T-helper 22 cell (primary cell): ENCODE data around the gene SLC33A1.
"Not testable (repeated sequence)": the region's sequence is repeated elsewhere in the genome, so short reads cannot be mapped to it uniquely, and the experiment has no call there.

Experiments used
- DNase-seq: peaks from one replicate; pipeline ENCODE4 v3.0.0-alpha.2; 2020; ENCODE audit warnings: low read depth

Gene SLC33A1

DNA sequence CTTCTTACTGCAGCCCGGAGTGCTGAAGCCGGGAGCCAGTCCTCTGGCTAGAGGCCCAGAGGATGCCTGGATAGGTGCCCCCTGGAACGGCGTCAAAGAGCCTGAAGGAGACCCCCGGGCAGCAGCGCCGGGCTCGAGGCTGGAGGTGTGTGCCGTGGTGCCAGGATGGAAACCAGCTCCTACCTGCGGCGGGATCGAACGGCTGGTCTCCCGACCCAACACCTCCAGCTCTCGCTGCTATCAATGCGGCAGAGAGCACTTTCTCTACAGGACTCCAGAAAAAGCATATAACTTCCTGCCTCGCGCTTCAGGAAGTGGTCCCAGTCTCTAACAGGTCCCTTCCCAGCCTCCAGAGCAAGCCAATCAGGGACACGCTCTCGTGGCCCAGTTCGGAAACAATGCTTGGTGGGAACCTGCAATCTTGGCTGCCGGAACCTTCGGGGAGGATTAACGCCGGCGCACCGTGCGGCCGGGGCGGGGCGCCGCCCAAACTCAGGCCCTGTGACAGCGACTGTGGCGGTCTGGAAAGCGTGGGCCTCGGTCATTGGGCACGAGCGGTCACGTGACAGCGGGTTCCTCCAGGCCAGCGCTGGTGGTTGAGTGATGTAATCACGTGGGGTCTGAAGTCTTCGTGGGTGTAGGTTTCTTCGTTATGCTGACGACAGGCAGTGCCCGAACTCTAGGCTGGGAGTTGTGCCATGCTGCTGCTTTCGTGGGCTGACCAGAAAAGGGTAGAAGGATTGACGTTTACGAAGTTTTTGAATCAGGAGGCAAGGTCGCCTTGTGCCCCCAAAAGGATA, at the start of gene SLC33A1:
SLC33A1 (minus strand) TSS at position 287 of the 800 bp plus-strand sequence. CDS start 430 bp downstream, outside the sequence.
- DNase-seq = peak; percentile 99

DNA sequence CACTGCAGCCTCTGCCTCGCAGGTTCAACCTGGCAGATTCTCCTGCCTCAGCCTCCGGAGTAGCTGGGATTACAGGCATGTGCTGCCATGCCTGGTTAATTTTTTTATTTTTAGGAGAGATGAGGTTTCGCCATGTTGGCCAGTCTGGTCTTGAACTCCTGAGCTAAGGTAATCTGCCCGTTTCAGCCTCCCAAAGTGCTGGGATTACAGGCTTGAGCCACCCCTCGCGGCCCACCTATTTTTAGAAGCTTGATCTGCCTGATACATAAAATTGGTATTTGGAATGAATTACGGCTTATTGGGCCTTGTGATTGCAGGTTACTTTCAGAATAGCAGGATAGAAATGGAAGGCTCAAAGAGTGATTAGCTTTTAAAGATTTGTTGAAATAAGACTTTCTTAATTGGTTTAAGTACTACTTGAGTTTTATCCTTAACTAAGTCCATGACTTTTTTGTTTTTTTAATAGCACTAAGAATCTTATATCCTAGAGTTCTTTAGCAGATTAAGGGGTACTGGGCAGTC, 41.2 kb upstream of the SLC33A1 start:
- DNase-seq = no peak

DNA sequence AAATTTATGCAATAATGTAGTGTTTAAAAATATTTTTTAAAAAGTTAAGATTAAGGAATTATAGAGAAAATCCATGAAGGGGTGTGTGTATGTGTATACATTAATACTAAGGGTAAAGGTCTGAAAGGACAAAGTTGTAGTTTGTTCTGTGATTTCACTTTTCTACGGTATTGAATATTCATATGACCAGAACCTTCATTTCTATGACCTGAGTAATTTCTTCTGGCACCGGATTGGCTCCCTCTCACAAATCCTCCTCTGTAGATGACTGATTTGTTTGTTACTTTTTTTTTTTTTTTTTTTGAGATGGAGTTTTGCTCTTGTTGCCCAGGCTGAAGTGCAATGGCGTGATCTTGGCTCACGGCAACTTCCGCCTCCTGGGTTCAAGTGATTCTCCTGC, 37.1 kb upstream of the SLC33A1 start:
- no peak for DNase-seq

DNA sequence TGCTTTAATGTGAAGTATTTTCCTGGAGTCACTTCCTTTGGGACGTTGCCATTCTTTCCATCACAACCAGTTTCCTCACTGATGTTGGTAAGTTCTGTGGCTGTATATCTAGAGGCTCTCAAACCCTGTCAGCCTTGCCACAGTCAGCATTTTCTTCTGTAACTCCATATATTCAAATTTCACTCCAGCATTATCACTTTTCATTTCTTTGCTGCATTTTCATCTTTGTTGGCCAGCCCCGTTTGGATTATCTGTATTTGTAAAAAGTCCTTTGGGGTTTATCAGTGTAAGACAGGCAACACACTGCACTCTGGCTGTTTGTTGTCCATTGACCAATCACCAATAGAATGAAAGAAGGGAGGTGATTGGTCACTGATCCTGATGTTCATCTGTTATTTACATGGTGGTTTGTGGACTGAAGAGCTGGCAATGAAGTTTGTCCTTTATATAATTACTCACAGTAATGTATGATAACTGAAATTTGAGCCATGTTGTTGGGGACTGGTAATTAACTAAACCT, 36.5 kb upstream of the SLC33A1 start:
- DNase-seq = no peak

DNA sequence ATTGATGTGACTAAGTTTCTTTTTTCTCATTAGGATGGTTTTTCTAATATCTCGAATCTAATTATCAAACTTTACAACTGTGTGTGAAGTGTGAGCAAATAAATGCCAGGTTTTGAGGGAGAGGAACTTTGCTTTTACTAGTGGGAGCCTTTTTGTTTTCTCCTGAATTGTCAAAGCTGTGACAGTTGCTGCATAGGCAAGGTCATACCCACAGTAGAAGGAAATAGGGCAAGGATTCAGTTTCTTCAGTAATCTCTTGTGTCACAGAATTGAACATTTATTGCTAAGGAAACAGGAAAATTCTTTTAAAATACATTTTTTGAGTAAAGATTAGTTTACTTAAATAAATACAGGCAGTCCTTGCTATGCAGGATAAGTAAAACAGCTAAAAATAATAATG, 35.7 kb upstream of the SLC33A1 start:
- no peak for DNase-seq

DNA sequence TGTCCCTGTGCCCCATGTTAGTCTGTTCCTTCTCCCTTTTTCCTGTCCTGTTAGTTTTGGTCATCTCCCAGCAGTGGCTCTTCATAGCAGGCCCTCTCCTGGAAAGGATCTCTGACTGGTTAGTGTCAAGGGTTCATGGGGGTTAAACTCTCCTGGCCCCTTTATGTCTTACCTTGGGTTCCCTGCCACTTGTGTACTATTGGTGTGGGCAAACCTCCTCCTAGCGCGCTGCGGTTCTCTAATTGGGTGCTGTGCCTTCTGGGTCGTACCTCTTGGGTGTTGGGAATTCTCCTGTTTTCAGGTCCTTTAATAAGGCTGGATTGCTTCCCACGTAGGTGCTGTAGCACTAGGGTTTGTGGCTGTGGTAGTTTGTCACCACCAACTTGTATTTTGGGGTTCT, 35.0 kb upstream of the SLC33A1 start:
- DNase-seq = no peak

DNA sequence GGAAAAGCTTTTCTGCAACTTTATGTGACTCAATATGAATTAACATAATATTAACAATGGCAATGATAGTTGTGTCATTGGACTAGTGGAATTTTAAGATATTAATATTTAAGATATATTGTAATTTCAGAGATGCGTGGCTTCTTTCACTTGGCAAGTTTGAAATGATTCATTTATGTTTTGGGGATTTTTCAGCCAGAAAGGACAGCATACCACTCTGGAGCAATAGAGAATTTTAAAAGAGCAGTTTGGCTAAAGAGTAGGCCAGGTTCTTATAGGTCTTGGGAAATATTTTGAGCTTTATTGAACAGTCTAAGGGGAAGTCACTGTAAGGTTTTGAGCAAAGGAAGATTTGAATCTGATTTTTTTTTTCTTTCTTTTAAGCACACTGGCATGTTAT, 32.7 kb upstream of the SLC33A1 start:
- DNase-seq = no peak

DNA sequence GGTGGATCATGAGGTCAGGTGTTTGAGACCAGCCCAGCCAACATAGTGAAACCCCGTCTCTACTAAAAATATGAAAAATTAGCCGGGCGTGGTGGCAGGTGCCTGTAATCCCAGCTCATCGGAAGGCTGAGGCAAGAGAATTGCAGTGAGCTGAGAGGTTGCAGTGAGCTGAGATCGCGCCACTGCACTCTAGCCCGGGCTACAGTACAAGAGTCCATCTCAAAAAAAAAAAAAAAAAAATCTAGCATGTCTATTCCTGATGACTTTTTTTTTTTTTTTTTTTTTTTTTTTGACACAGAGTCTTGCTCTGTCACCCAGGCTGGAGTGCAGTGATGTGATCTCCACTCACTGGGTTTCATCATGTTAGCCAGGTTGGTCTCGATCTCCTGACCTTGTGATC, 32.1 kb upstream of the SLC33A1 start:
- DNase-seq = not testable (repeated sequence)

DNA sequence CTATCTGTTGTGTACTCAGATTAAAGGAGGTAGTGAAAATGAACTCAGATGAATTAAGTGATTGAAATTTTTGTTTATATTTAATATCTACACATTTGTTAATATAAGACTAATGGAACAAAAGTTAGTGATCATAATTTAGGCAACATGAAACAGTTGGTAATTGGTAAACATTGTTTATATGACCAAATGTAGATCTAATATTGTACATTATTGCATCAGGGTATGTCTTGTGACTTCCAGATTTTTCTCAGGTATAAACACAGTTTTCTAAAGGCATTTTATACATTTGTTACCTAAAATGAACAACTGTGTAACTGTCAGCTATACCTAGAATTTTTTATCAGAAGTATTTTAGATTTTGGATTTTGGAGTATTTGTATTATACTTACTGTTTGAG, 31.1 kb upstream of the SLC33A1 start:
- DNase-seq = no peak

DNA sequence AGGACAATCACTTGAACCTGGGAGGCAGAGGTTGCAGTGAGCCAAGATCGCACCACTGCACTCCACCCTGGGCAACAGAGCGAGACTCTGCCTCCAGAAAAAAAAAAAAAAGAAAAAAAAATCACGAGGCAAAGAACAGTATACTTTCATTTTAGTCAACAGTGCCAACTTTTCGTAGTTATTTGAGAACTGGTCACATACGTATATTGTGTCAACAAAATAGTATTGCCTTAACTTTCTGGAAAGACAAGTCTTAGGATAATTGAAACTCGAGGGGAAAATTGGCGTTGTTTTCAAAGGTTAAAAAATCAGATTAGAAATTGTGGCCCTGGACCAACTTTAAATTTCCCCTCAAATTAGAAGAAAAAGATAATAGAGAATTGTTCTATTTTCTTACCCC, 30.1 kb upstream of the SLC33A1 start:
- DNase-seq = no peak

DNA sequence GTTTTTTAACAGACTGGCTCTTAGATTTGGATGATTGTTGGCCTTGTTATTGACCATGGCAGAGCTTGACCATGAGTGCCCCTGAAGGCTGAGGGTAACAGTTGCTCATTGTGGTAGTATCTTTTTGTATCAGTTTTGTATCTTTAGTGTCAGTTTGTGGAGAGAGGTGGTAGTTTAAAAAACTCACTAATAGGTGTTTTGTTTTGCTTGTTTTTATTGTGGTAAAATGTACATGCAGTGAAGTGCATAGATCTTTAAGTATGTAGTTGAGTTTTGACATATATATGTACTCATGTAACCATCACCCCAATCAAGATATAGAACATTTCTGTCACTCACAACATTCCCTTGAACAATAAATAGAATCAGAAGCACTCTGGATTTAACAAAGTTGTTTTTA, 26.1 kb upstream of the SLC33A1 start:
- no peak for DNase-seq

DNA sequence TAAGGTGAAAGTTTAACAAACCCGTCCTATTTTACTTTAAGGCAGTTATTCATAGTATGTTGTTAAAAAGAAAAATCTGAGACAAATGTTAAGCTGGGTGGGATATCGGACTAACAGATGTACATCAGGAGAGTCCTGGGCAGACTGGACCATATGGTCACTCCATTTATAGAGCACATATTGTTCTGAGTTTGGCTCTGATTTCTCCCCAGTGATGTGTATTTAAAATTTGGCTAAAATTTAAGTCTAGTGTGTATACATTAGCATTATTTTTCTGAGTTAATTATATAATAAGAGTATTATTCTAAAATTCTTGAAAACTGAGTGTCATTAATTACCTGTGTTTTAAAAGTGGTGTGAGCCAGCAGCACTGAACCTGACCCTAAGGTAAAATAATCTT, 22.3 kb upstream of the SLC33A1 start:
- DNase-seq = no peak

DNA sequence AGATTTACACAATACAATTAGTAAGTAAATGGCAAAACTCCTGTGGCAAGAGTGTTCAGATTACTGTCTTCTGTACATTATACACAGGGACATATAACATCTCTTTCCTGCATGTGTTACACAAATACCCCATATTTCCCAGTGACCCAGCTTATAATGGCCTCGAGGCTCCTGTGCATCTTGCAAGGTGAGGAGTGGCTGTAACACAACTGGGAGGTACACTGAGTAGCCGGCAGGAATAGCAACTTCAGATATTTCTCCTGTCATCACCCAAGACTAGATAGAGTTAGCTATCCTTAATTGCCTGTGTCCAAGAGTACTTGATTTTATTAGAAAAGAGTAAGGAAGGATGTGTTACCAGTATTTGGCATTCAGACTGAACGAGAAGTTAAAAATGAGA, 21.8 kb upstream of the SLC33A1 start:
- no peak for DNase-seq

DNA sequence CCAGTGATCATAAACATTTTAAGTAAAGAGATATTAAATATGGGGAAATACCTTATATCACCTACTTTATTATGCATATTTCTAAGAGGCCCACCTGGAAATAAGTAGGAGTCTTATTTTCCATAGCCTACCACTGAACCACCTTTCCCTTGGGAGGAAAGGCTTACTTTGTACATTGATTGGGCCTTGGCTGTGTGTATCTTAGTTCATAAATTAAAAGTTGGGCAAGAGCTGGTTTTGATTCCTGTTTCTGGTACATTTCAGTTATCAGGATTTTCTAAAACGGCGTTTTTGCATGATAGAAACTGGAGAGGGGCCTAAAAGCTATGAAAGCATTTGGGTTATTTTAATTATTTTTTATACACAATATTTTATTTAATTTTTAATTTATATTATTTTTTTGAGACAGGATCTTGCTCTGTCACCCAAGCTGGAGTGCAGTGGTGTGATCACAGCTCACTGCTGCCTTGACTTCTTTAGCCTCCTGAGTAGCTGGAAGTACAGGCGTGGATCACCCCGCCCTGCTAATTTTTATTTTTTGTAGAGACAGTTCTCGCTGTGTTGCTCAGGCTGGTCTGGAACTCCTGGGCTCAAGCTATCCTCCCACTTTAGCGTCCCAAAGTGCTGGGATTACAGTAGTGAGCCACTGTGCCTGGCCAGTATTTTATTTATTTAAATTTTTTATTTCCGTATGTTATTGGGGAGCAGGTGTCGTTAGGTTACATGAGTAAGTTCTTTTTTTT, 18.8 kb upstream of the SLC33A1 start:
- no peak for DNase-seq

DNA sequence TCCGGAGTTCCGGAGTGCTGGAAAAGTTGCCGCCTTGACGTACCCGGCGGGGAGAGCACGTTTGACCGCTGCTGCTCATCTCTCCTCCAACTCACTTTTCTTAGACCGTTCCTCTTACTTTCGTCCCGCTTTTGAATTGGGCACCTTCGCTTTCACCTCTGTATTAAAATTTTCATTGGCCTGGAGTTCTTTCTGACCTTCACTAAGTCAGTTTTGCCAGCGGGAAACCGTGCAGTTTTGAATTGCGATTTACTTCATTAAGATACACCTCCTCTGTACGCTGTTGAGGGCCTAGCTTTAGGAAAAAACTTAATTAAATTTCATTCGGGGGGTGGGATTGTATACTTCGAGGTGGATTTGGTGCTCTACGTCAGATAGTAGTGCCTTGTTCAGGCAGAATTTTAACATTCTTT, 17.5 kb upstream of the SLC33A1 start:
- no peak for DNase-seq

DNA sequence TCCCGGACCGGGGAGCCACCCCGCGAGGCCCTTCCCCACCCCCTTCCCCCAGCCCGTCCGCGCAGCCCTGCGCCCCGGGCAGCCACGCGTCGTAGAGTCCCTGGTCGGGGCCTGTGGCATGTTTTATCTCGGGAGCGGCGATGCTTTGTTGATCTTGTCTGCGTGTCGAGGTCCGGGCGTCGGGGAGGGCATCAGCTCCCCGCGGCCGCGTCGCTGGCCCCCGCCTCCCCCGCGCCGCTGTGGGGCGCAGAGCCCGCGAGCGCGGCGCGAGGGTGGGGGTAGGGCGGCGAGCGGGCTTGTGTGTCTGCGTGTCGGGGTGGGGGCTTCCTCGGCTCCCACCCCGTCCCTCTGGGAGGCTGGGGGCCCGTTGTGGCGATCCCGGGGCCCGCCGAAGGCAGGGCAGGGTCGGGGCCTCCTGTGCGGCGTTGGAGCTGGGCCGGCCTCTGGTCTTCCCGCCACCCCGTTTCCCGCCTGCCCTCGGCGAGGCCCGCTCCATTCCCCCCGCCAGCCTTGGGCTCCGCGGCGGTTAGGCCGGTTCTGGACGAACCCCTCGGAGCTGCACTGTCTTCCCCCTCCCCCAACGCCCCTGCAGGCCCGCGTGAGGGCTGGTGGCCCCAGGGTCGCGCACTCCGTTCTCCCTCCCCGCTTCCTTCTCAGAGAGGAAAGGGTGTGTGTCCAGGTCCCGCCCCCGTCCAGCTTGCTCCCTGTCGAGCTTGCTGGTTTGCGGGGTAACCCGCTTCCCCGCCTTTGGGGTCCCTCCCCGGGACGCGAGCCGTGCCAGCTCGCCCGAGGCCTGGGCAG, 16.9 kb upstream of the SLC33A1 start:
- DNase-seq = peak; percentile 35

DNA sequence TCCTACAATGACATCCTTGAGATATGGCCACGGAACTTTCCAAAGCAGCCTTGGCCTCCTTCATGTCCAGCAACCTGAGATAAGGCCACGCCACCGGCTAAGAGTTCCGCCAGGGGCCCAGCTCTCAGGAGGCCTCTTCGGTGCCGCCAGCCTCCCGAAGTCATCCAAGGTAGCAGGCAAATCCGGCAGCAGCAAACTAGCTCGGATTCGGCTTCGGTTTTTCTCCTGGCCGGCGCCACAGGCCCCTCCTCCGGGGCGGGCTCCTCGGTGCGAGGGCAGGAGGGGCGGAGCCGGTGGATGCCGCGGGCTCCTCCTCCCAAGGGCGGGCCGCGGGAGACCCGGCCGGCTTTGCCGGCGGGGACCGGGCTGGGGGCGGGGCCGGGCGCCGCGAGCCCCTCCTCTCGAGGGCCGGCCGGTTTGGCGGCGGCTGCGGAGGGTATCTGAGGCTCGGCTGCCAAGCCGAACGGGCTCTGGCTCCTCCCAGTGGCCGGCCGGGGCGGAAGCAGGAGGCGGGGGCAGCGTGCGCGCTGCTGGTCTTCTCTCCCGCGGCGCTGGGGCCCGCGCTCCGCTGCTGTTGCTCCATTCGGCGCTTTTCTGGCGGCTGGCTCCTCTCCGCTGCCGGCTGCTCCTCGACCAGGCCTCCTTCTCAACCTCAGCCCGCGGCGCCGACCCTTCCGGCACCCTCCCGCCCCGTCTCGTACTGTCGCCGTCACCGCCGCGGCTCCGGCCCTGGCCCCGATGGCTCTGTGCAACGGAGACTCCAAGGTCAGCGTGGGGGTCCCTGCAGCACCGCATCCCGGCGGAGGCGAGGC, 16.1 kb upstream of the SLC33A1 start, which contains the start of gene GMPS:
GMPS (plus strand) TSS at position 518 of the 812 bp plus-strand sequence; CDS start at position 739, 221 bp downstream.
- DNase-seq = peak; percentile 92

DNA sequence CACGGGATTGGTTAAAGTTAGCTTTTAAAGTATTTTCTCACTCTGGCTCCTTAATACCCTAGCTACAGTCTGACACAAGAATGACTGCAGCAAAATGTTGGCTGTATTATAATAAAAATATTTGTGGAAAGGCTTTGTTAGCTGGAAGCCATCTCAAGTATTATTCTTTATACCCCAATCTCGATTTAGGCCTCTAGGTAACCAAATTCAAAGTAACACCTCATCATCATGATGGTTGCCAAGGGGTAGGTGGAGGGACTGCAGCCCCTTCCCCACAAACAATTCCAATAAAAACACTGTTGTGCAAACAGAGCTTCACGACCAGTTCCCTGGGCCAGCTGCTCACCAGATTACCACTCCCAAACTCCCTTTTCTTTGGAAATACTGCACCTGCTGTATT, 15.5 kb upstream of the SLC33A1 start:
- no peak for DNase-seq

DNA sequence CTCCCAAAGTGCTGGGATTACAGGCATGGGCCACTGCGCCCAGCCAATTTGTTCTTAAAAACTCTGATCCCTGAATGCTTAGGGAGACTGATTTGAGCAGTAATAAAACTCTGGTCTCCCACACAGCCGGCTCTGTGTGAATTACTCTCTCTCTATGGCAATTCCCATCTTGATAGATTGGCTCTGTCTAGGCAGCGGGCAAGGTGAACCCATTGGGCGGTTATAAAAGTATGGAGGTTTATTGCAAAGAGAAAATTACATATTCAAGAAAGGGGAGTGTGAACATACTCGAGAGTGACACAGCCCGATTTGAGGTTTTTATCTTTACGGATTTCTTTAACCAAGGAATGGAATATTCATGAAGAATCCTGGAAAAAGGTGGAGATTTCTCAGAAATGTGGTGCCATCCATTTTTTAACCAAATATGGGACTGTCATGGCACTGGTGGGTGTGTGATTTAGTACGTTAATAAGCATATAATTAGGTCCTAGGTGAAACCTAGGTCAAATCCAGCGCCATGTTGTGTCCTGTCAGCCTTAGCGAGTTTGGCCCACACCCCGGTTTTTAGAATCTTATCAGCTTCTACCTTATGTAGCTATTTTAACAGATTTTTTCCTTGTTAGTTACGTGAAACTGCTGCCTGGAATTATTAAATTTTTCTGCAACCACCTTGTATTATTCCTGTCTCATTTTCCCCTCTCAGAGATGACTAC, 9.0 kb upstream of the SLC33A1 start:
- DNase-seq = no peak

DNA sequence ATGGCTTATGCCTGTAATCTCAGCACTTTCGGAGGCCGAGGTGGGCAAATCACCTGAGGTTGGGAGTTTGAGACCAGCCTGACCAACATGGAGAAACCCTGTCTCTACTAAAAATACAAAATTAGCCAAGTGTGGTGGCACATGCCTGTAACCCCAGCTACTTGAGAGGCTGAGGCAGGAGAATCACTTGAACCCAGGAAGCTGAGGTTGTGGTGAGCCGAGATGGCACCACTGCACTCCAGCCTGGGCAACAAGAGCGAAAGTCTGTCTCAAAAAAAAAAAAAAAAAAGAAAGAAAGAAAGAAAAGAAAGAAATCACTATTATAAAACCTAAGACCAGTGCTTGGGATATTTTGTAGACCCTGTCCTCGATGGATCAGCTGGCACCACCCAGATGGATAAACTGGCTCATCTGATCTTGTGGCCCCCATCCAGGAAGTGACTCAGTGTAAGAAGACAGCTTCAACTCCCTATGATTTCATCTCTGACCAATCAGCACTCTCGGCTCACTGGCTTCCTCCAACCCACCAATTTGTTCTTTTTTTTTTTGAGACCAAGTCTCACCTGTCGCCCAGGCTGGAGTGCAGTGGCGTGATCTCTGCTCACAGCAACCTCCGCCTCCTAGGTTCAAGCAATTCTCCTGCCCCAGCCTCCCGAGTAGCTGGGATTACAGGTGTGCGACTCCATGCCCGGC, 8.2 kb upstream of the SLC33A1 start:
- peak; percentile 66 for DNase-seq
